ENCODE data around the gene TTLL6.

DNA sequence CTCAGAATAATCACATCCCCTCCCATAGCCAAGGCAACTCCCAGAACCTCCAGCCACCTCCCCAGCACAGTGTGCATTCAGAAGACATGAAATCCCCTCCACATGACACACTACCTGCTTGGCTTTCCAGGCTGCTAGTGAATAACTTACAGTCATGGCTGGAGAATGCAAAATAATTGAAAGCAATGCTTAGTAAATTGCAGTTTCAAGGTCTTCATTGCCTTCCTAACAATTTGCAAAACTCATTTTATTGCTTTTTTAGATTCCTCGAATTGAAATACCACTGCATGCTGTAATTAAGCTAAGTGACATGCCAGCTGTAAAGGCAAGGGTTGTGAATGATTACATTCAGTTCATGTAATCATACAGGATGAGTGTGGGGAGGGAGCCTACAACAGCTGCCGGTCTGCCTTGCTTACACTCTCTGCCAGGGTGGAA, 59.5 kb downstream of the TTLL6 start:
- TF ChIP-seq CREB1 (IDR thresholded peaks at IDR 0.05) (no peak), POLR2AphosphoS5 (IDR thresholded peaks at IDR 0.05; ENCODE audit: low read depth, low read length) (no peak), NRF1 (IDR thresholded peaks at IDR 0.05; ENCODE audit: low read depth, low read length) (no peak), EZH2 (IDR thresholded peaks at IDR 0.05; ENCODE audit: low read depth, low read length, severe bottlenecking) (peak; percentile 6), CHD2 (IDR thresholded peaks at IDR 0.05; ENCODE audit: low read length) (no peak), BCL11A (IDR thresholded peaks at IDR 0.05; ENCODE audit: low read depth in 2 of 2, low read length in 2 of 2) (no peak)
- TF ChIP-seq, protein P1, sequence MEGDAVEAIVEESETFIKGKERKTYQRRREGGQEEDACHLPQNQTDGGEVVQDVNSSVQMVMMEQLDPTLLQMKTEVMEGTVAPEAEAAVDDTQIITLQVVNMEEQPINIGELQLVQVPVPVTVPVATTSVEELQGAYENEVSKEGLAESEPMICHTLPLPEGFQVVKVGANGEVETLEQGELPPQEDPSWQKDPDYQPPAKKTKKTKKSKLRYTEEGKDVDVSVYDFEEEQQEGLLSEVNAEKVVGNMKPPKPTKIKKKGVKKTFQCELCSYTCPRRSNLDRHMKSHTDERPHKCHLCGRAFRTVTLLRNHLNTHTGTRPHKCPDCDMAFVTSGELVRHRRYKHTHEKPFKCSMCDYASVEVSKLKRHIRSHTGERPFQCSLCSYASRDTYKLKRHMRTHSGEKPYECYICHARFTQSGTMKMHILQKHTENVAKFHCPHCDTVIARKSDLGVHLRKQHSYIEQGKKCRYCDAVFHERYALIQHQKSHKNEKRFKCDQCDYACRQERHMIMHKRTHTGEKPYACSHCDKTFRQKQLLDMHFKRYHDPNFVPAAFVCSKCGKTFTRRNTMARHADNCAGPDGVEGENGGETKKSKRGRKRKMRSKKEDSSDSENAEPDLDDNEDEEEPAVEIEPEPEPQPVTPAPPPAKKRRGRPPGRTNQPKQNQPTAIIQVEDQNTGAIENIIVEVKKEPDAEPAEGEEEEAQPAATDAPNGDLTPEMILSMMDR (IDR thresholded peaks at IDR 0.05; ENCODE audit: control extremely low read depth in 1 of 3, insufficient read depth in 1 of 3, low read depth in 1 of 3, low read length in 3 of 3): no peak
